Embryonic facial prominence (tissue), 1 donor: ENCODE results near the gene ANKRD33B.
"Not testable (repeated sequence)": the region's sequence is repeated elsewhere in the genome, so short reads cannot be mapped to it uniquely, and the experiment has no call there.

ENCODE experiments used
- DNase-seq: peaks from one replicate; pipeline ENCODE4 v3.0.0-alpha.2; 2016; ENCODE audit errors: extremely low spot score

ANKRD33B gene

DNA sequence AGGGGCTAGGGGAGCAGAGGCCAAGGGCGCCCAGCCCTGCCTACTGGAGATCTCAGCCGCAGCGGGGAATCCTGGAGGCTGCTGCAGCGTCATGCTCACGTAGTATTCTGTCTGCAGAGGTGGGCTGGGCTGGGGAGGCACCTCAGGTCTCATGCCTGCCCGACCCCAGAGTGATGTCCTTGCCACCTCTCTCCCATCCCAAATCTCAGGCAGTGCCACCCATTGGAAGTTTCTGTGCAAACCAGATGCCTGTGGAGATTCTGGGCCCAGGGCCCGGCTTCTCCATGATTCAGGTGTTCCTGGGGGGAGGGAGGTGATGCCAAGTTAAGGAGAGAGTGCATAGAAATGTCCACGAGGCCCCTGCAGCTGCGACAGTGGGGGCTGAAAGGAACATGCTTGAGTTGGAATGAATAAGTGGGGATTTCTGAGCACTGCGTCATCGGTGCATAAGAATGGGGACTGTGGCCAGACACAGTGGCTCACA, 72.0 kb downstream of the ANKRD33B start:
- no peak for DNase-seq

DNA sequence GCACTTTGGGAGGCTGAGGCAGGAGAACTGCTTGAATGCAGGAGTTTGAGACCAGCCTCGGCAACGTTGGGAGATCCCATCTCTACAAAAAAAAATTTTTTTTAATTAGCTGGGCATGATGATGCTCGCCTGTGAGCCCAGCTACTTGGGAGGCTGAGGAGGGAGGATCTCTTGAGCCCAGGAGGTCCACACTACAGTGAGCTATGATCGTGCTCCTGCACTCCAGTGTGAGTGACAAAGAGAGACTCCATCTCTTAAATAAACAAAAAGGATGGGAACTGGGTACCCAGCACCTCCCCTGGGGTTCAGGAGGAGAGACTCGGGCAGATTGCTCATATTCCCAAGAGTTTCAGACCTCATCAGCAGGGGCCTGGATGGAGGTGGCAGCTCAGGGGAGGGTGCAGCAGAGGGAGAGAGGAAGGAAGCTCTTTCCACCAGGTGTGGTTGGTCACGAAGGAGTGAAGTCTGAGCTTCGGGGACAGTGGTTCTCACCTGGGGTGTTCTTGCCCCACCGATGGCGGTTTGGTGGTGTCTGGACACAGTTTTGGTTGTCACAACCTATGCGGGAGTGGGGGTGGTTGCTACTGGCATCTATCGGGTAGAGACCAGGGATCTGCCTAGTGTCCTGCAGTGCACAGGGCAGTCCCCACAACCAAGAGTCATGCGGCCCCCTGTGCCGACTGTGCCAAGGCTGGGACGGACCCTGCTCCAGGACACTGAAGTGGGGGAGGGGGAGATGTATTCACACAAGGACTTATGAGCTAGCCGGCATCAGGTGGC, 72.7 kb downstream of the ANKRD33B start:
- no peak for DNase-seq

DNA sequence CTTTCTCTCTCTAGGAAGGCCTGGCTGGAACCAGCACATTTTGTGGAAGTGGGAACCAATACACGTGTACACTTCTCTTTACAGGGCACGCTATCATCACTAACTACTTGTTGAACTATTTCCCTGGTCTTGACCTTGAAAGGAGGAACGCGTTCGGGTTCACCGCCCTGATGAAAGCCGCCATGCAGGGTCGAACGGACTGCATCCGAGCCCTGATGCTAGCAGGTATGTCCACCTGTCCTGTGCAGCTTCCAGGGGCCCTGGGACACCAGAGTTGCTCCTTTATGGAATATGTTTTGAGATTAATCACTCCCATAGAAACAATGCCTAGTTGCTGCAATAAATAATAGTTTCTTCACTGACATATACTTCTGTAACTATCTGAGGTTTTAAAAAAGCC, 74.1 kb downstream of the ANKRD33B start:
- DNase-seq: no peak

DNA sequence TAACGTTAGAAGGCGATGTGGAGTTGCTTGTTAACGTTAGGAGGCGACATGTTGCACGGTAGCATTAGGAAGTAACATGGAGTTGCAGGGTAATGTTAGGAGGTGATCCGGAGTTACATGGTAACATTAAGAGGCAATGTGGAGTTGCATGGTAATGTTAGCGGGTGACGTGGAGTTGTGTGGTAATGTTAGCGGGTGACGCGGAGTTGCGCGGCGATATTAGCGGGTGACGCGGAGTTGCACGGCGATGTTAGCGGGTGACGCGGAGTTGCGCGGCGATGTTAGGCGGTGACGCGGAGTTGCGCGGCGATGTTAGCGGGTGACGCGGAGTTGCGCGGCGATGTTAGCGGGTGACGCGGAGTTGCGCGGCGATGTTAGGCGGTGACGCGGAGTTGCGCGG, 74.9 kb downstream of the ANKRD33B start:
- not testable (repeated sequence) for DNase-seq

DNA sequence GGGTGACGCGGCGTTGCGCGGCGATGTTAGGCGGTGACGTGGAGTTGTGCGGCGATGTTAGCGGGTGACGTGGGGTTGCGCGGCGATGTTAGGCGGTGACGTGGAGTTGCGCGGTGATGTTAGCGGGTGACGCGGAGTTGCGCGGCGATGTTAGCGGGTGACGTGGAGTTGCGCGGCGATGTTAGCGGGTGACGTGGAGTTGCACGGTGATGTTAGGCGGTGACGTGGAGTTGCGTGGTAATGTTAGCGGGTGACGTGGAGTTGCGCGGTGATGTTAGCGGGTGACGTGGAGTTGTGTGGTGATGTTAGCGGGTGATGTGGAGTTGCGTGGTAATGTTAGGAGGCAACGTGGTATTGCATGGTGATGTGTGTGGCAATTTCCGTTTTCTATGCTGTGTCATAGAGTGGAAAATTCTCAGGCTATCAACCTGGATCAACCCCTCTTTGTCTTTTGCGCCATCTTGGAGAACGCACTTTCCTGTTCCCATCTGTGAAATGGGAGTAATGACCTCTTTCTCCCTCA, 76.0 kb downstream of the ANKRD33B start:
- no peak for DNase-seq

GRCh38 chr5:10642367-10642766, 78.5 kb downstream of the ANKRD33B start:
- no peak for DNase-seq

GRCh38 chr5:10644192-10644591, 80.3 kb downstream of the ANKRD33B start:
- no peak for DNase-seq

DNA sequence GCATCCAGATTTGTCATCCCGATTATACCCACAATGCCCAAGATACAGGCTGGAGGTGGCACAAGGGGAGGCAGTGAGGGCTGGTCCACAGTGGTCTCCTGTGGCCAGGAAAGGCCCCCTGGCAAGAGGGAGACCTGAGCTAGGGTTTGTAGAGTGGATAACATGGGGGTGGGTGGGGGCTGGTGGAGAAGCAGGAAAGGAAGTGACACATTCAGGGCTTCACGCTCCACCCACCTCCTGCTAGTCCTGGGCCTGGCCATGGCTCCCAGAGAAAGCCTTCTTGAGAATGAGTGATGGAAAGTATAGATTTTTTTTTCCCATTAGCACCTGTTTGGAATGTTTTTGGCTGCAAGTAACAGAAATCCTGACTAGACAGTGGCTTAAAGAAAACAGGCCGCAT, 81.3 kb downstream of the ANKRD33B start:
- no peak for DNase-seq

GRCh38 chr5:10645671-10646070, 81.8 kb downstream of the ANKRD33B start:
- no peak for DNase-seq

- no peak for DNase-seq
Observed at GRCh38 chr5:10647640-10648039, 83.8 kb downstream of the ANKRD33B start.

DNA sequence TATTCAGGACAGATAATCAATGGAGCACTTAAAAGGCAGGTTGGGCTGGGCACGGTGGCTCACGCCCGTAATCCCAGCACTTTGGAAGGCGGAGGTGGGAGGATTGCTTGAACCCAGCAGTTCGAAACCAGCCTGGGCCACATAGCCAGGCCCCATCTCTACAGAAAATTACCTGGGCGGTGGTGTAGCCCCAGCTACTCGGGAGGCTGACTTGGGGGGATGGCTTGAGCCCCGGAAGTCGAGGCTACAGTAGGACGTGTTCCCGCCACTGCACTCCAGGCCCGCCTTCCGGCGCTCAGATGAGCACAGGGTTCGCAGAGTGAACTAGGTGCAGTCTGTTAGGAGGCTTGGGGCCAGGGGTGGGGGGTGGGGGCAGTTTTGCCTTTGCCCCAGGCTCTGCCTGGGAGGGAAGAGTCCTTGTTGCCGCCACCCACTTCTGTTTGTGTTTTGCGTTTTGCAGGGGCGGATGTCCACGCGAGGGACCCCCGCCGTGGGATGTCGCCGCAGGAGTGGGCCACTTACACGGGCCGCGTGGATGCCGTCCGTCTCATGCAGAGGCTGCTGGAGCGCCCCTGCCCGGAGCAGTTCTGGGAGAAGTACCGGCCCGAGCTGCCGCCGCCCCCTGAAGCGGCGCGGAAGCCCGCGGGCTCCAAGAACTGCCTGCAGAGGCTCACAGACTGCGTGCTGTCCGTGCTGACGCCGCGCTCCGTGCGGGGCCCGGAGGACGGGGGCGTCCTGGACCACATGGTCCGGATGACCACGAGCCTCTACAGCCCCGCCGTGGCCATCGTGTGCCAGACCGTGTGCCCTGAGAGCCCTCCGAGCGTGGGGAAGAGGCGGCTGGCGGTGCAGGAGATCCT, 85.2 kb downstream of the ANKRD33B start:
- DNase-seq: no peak

DNA sequence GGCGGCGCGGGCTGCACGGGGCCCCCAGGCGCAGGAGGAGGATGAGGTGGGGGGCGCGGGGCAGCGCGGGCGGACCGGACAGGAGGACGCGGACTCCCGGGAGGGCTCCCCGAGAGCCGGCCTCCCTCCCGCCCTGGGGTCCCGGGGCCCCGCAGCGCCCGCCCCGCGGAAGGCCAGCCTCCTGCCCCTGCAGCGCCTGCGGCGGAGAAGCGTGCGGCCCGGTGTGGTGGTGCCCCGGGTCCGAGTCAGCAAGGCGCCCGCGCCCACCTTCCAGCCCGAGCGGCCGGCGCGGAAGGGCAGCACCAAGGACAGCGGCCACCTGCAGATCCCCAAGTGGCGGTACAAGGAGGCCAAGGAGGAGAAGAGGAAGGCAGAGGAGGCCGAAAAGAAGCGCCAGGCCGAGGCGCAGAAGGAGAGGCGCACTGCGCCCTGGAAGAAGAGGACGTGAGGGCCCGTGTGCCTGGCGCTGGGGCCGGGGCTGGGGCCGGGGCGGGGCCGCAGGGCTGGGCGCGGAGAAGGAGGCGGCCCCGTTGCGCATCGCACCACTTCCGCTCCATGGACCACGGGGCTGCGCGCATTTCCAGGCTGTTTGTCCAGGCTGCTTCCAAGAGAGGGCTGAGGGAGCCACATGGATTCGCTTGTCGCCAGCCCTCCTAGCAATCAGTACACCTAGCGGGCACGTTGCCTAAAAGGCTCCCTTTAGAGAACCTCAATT, 86.0 kb downstream of the ANKRD33B start:
- no peak for DNase-seq

GRCh38 chr5:10652151-10652550, 88.3 kb downstream of the ANKRD33B start:
- DNase-seq: no peak

GRCh38 chr5:10652606-10653005, 88.7 kb downstream of the ANKRD33B start:
- no peak for DNase-seq

GRCh38 chr5:10653043-10653442, 89.2 kb downstream of the ANKRD33B start:
- DNase-seq: no peak

GRCh38 chr5:10653751-10654400, 90.0 kb downstream of the ANKRD33B start:
- no peak for DNase-seq

- no peak for DNase-seq
Observed at GRCh38 chr5:10654566-10654965, 90.7 kb downstream of the ANKRD33B start.

DNA sequence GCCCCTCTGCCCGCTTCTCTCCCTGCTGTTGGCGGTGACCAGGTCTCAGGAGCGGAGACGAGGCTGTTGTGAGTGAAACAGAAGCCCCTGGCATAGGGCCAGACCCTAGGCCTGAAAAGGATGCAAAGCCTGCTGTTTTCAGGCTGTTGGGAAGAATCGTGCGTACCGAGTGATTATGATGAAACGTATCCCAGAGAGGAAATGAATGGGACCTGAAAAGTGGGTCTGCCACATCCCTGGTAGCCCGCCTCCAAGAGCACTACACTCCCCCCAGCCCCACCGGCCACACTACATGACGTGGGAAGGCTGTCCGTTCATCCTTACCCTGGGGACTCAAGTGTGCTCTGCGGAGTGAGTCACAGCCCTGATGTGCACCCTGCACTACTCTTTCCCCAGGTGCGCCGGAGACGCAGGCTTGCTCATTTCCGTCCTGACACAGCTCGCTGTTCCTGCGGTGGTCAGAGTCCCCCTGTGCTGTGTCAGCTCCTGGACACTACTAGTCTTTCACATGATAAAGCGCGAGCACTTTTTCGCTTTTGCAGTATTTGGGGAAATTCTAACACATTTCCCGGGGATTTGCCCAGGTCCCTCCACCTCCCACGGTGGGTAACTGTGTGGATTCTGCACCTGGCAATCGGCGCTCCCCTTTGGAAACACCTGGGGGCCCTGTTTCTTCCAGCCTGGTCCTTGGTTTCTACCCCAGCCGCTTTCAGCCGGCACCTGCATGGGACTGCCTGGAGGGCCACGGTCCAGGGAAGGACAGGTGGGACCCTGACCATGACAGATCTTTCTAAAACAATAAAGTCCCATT, 91.5 kb downstream of the ANKRD33B start:
- no peak for DNase-seq

GRCh38 chr5:10655972-10656830, 92.3 kb downstream of the ANKRD33B start:
- no peak for DNase-seq

DNA sequence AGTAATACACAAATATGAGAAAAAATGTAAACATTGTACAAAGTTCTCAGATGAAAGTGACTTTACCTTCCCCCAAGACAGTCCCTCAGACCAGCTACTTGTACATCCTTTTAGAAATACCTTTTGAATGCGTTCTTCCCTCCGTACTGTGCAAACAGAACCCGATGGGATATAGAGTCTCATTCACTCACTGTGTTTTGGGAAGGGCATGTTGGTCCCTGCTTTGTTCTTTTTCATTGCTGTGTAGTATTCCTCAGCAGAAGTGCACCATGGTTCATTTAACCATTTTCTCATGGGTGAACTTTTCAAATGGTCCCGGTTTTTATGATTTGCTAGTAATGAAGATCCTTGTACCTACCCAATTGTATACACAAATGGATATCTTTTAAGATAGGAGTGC, 94.4 kb downstream of the ANKRD33B start:
- no peak for DNase-seq
